HL-60 (cell line): ENCODE results near the gene ABHD2.

Experiments
- DNase-seq, 2 experiments: peaks; one replicate each; pipeline ENCODE4 v3.0.0-alpha.2; 2010 to 2020; ENCODE audit warnings: low read depth in 1 of 2, low spot score in 1 of 2
- H3K27ac ChIP-seq: fragments of 250-450 bp; sonication (Bioruptor Pico); replicated peaks from 2 replicates; pipeline ENCODE4 v1.5.1; 2020; ENCODE audit warnings: mild to moderate bottlenecking, moderate library complexity
- H3K27me3 ChIP-seq: fragments of 250-450 bp; sonication (Bioruptor Pico); 2 replicates; pipeline ENCODE4 v1.5.1; 2021; ENCODE audit warnings: mild to moderate bottlenecking, moderate library complexity; ENCODE audit not compliant: insufficient read depth, poor library complexity, severe bottlenecking
- H3K4me3 ChIP-seq: replicated peaks from 2 replicates; pipeline ENCODE4 v1.5.1; 2011; ENCODE audit warnings: mild to moderate bottlenecking, control low read depth, low read length; ENCODE audit not compliant: insufficient read depth
- GABPA ChIP-seq: IDR thresholded peaks from 2 replicates; pipeline ENCODE4 v1.6.1; 2012; ENCODE audit warnings: low read depth
- POLR2AphosphoS5 ChIP-seq: IDR thresholded peaks from 2 replicates; pipeline ENCODE4 v1.6.1; 2012; ENCODE audit warnings: low read depth
- SPI1 ChIP-seq: IDR thresholded peaks from 2 replicates; pipeline ENCODE4 v1.6.1; 2012; ENCODE audit warnings: low read depth, mild to moderate bottlenecking, borderline replicate concordance
- TF ChIP-seq, protein P1 (sequence below): IDR thresholded peaks from 2 replicates; pipeline ENCODE4 v1.6.1; 2012; ENCODE audit warnings: low read depth; ENCODE audit not compliant: insufficient replicate concordance
- TF ChIP-seq, protein P2 (sequence below): IDR thresholded peaks from one replicate; pipeline ENCODE4 v1.5.1; 2011; ENCODE audit warnings: low read length, control low read depth, inconsistent platforms; ENCODE audit not compliant: insufficient read depth

The ABHD2 gene

DNA sequence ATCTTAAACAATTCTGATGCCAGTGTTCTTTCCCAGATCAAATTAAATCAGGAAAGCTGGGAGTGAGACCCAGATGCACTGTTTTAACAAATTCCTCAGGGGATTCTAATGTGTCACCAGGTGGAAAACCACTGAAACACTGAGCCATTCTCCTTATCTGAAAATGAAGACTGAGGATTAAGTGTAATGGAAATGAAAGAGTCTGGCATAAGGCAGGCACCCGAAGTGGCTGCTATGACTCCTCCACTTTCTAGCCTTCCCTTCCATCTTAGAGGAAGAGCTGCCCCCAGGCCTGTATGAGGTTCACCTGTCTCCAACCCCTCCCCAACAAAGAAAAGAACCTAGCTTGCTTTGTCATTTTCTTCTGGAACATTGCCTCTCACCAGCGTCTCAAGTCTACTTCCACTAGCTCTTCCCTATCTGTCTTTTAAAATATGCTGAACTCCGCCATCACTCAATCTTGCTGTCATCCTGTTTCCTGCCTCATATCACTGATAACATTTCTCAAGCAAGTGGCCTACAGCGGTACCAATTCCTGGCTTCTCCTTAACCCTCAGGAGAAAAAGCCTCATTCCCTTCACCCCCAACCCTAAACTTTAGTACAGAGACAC lies 13.7 kb upstream of the ABHD2 start:
- DNase-seq = no peak
- no peak overlapping the region for H3K4me3 ChIP-seq
- no peak overlapping the region for H3K27ac ChIP-seq
- TF ChIP-seq SPI1 (no peak), POLR2AphosphoS5 (no peak), GABPA (no peak)
- TF ChIP-seq, protein P1, sequence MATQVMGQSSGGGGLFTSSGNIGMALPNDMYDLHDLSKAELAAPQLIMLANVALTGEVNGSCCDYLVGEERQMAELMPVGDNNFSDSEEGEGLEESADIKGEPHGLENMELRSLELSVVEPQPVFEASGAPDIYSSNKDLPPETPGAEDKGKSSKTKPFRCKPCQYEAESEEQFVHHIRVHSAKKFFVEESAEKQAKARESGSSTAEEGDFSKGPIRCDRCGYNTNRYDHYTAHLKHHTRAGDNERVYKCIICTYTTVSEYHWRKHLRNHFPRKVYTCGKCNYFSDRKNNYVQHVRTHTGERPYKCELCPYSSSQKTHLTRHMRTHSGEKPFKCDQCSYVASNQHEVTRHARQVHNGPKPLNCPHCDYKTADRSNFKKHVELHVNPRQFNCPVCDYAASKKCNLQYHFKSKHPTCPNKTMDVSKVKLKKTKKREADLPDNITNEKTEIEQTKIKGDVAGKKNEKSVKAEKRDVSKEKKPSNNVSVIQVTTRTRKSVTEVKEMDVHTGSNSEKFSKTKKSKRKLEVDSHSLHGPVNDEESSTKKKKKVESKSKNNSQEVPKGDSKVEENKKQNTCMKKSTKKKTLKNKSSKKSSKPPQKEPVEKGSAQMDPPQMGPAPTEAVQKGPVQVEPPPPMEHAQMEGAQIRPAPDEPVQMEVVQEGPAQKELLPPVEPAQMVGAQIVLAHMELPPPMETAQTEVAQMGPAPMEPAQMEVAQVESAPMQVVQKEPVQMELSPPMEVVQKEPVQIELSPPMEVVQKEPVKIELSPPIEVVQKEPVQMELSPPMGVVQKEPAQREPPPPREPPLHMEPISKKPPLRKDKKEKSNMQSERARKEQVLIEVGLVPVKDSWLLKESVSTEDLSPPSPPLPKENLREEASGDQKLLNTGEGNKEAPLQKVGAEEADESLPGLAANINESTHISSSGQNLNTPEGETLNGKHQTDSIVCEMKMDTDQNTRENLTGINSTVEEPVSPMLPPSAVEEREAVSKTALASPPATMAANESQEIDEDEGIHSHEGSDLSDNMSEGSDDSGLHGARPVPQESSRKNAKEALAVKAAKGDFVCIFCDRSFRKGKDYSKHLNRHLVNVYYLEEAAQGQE = no peak
- TF ChIP-seq, protein P2, sequence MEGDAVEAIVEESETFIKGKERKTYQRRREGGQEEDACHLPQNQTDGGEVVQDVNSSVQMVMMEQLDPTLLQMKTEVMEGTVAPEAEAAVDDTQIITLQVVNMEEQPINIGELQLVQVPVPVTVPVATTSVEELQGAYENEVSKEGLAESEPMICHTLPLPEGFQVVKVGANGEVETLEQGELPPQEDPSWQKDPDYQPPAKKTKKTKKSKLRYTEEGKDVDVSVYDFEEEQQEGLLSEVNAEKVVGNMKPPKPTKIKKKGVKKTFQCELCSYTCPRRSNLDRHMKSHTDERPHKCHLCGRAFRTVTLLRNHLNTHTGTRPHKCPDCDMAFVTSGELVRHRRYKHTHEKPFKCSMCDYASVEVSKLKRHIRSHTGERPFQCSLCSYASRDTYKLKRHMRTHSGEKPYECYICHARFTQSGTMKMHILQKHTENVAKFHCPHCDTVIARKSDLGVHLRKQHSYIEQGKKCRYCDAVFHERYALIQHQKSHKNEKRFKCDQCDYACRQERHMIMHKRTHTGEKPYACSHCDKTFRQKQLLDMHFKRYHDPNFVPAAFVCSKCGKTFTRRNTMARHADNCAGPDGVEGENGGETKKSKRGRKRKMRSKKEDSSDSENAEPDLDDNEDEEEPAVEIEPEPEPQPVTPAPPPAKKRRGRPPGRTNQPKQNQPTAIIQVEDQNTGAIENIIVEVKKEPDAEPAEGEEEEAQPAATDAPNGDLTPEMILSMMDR = no peak
- H3K27me3 ChIP-seq = no peaks in the 10 kb centered on the region

DNA sequence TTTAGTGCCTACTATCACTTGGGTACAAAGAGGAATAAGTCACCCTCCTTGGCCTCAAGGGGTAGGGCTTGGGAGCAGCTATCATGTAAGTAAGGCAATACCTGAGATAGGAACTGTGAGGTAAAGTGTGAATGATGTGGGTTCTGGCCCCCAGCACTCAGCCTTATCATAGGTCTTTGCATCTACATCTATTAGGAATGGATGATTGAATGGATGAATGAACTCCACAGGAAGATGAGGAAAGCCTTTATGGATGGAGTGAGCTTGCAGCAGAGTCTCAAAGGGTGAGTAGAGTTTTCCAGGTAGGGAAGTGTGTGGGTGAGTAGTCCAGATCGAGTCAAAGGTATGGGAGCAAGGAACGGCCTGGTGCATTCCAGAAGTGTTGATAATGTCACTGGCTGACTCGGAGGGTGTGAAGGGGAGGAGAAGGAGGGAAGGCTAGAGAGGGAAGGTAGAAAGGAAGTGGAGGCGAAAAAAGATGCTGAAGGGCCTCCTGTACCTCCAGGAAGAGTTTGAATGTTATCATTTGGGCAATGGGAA lies 13.1 kb upstream of the ABHD2 start:
- no peak overlapping the region for H3K27ac ChIP-seq
- no peaks in the 10 kb centered on the region for H3K27me3 ChIP-seq
- no peak overlapping the region for H3K4me3 ChIP-seq
- no peak for DNase-seq
- TF ChIP-seq, protein P1 = no peak
- TF ChIP-seq SPI1 = no peak
- no peak for TF ChIP-seq POLR2AphosphoS5
- no peak for TF ChIP-seq GABPA
- TF ChIP-seq, protein P2 = no peak

DNA sequence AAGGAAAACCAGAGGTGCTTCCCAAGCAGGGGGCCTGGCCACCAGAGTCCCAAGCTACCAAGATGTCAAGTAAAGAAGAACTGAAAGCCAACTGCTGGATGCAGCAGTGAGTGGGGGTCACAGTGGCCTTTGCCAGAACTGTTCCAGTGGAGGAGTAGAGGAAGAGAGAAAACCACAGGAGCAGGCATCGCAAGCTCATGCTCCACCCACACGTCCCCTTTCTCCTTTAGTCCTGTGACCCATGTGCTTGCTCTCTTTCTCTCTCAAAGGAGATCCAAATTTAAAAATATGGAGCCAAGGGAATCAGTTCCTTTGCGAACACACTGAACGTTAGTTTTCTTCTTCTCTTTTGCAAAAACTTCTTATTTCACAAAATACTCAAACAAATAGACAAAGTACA lies 12.4 kb upstream of the ABHD2 start:
- TF ChIP-seq GABPA = no peak
- TF ChIP-seq, protein P1 = no peak
- no peak for TF ChIP-seq POLR2AphosphoS5
- no peak for DNase-seq
- Histone ChIP-seq H3K4me3 (no peak overlapping the region), H3K27me3 (no peaks in the 10 kb centered on the region), H3K27ac (no peak overlapping the region)
